Mesothelial cell of epicardium (in vitro differentiated cells): ENCODE measurements around the gene SLC6A15. TPM values are rescaled to one million over a fixed set of nuclear protein-coding genes. Genes with fewer than 3 reads are reported as not detected.
A peak's percentile ranks its signal among the peaks of the same experiment; 100 is the strongest.

Experiments used
- DNase-seq, 2 experiments: peaks; one replicate each; pipeline ENCODE4 v3.0.0; 2021; ENCODE audit warnings: low spot score in 2 of 2; ENCODE audit not compliant: unreplicated experiment in 2 of 2
- H3K27ac Mint-ChIP-seq: 2 replicates; pipeline ENCODE4 v1.8.0; 2021; ENCODE audit warnings: mixed read lengths
- H3K27me3 Mint-ChIP-seq: 2 replicates; pipeline ENCODE4 v1.8.0; 2021; ENCODE audit warnings: low read depth, mixed read lengths
- H3K36me3 Mint-ChIP-seq: 2 replicates; pipeline ENCODE4 v1.8.0; 2021; ENCODE audit warnings: mixed read lengths
- H3K4me1 Mint-ChIP-seq: 2 replicates; pipeline ENCODE4 v1.8.0; 2021; ENCODE audit warnings: mixed read lengths
- H3K4me3 Mint-ChIP-seq: 2 replicates; pipeline ENCODE4 v1.8.0; 2021; ENCODE audit warnings: mild to moderate bottlenecking, moderate library complexity, mixed read lengths
- H3K9me3 Mint-ChIP-seq: 2 replicates; pipeline ENCODE4 v1.8.0; 2021; ENCODE audit warnings: mixed read lengths
- total RNA-seq: library from RNA; stranded (reverse); gene quantifications from 3 replicates; pipeline ENCODE4 v1.2.1, GENCODE V29; 2021
- TF ChIP-seq, protein P1 (sequence below): fragments of 200-600 bp; sonication (generic); IDR thresholded peaks from one replicate; pipeline ENCODE4 v1.5.0; 2021; ENCODE audit warnings: antibody characterized with exemption; ENCODE audit not compliant: unreplicated experiment

SLC6A15 gene
- total RNA-seq, 1 donor from 2014 or later, result 9.6 TPM

GRCh38 chr12:84919271-84919670 is 6.7 kb upstream of the SLC6A15 start:
- DNase-seq, result no peak
- Mint-ChIP-seq H3K4me1 (no peaks in the 10 kb centered on the region), H3K4me3 (no peak overlapping the region), H3K27me3 (peaks cover 10% of the 10 kb centered on the region), H3K36me3 (no peaks in the 10 kb centered on the region), H3K9me3 (no peaks in the 10 kb centered on the region), H3K27ac (no peak overlapping the region)
- TF ChIP-seq, protein P1, sequence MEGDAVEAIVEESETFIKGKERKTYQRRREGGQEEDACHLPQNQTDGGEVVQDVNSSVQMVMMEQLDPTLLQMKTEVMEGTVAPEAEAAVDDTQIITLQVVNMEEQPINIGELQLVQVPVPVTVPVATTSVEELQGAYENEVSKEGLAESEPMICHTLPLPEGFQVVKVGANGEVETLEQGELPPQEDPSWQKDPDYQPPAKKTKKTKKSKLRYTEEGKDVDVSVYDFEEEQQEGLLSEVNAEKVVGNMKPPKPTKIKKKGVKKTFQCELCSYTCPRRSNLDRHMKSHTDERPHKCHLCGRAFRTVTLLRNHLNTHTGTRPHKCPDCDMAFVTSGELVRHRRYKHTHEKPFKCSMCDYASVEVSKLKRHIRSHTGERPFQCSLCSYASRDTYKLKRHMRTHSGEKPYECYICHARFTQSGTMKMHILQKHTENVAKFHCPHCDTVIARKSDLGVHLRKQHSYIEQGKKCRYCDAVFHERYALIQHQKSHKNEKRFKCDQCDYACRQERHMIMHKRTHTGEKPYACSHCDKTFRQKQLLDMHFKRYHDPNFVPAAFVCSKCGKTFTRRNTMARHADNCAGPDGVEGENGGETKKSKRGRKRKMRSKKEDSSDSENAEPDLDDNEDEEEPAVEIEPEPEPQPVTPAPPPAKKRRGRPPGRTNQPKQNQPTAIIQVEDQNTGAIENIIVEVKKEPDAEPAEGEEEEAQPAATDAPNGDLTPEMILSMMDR, result no peak

DNA sequence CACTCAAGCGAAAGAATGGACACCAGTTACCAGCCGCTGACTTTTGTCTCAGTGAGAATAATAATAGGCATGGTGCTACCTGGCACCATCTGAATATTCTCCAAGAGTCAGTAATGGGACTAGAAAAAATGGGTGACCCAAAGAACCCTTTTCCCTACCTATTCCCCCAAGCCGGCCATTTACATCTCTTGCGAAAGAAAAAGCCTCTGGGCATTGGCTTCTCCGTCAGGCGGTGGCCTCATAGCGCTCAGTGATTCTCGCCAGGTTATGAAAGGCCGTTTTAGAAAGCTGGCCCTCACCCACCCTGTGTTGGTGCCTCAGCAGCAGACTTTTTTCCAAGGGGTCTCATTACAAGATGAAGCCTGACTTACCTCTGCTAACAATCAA is 523 bp upstream of the SLC6A15 start:
- peaks cover 31% of the 10 kb centered on the region for H3K27me3 Mint-ChIP-seq
- DNase-seq, result no peak
- TF ChIP-seq, protein P1, result no peak
- H3K4me3 Mint-ChIP-seq, result peak overlapping the region; percentile 81
- H3K4me1 Mint-ChIP-seq, result peaks cover 12% of the 10 kb centered on the region
- H3K27ac Mint-ChIP-seq, result peak overlapping the region; percentile 9
- H3K9me3 Mint-ChIP-seq, result no peaks in the 10 kb centered on the region
- H3K36me3 Mint-ChIP-seq, result no peaks in the 10 kb centered on the region

GRCh38 chr12:84911271-84912197 is 1.1 kb downstream of the SLC6A15 start:
- peaks cover 12% of the 10 kb centered on the region for H3K4me1 Mint-ChIP-seq
- DNase-seq, result peak in 1 of 2 experiments; percentile 77
- H3K27me3 Mint-ChIP-seq, result peaks cover 31% of the 10 kb centered on the region
- no peaks in the 10 kb centered on the region for H3K36me3 Mint-ChIP-seq
- no peaks in the 10 kb centered on the region for H3K9me3 Mint-ChIP-seq
- peak overlapping the region; percentile 75 for H3K27ac Mint-ChIP-seq
- TF ChIP-seq, protein P1, result no peak
- peak overlapping the region; percentile 81 for H3K4me3 Mint-ChIP-seq

DNA sequence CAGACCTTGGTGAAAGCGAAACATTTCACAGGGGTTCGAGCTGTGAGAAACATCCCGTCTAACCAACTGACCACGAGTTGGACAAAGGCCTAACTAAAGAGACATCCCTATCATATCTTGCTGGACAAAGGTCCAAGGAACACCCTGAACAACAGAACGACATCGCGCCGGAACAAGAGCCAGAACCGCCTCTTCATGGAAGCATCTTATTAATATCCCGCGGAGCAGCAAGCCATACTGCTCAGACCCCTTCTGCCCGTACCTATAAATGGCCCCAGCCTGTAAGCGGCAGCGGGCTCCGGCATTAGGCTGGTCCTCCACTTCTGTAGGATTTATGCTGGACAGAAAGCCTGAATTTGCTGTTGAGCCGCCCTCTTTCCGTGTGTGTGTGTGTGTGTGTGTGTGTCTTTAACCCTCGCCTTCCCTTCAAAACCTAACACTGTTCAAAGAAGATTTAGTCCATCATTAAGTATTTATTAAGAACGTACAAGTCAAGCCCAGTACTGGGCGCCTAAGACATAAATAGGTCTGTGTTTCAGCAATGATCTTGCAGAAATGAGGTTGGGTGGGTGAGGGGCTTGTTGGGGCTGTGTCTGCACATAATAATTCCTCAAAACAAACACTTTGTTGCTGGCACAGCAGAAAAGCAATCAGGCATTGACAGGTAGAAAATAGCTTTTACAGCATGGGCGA is 1.9 kb downstream of the SLC6A15 start:
- Mint-ChIP-seq H3K9me3 (no peaks in the 10 kb centered on the region), H3K36me3 (no peaks in the 10 kb centered on the region), H3K27me3 (peaks cover 30% of the 10 kb centered on the region), H3K27ac (peak overlapping the region; percentile 72), H3K4me3 (peak overlapping the region; percentile 81), H3K4me1 (peaks cover 12% of the 10 kb centered on the region)
- TF ChIP-seq, protein P1, result no peak
- DNase-seq, result peak in 1 of 2 experiments; percentile 39

- Mint-ChIP-seq H3K27ac (no peak overlapping the region), H3K27me3 (no peaks in the 10 kb centered on the region), H3K4me3 (no peak overlapping the region), H3K36me3 (no peaks in the 10 kb centered on the region), H3K4me1 (no peaks in the 10 kb centered on the region), H3K9me3 (no peaks in the 10 kb centered on the region)
- no peak for DNase-seq
- TF ChIP-seq, protein P1, result no peak
Measured at GRCh38 chr12:84904051-84904450, 8.5 kb downstream of the SLC6A15 start.
